GM23248 (cell line): ENCODE results near the gene RBM28.

Experiments used
- EZH2 ChIP-seq: fragments of 200-600 bp; sonication (generic); IDR thresholded peaks from 2 replicates; pipeline ENCODE4 v1.6.1; 2018; ENCODE audit warnings: antibody characterized with exemption, mild to moderate bottlenecking; ENCODE audit not compliant: insufficient read depth, poor library complexity, severe bottlenecking
- EZH2phosphoT487 ChIP-seq: fragments of 200-600 bp; sonication (generic); IDR thresholded peaks from 2 replicates; pipeline ENCODE4 v1.6.1; 2018; ENCODE audit warnings: antibody characterized with exemption, moderate library complexity, mild to moderate bottlenecking, low read depth; ENCODE audit not compliant: insufficient read depth

- TF ChIP-seq EZH2 (no peak), EZH2phosphoT487 (no peak)
These were observed 21.7 kb upstream of the RBM28 start for GRCh38 chr7:128365432-128365831.
